Psoas muscle (tissue), 8 donors: ENCODE results near the gene KLK5. TPM values are rescaled to one million over a fixed set of nuclear protein-coding genes. Genes with fewer than 3 reads are reported as not detected.

Source experiments
- ATAC-seq, 4 donors: fragments of 200-7000 bp; cut with Tn5 transposase; one replicate each; pipeline ENCODE4 v1.9.1; 2020; ENCODE audit warnings: moderate library complexity in 3 of 4, mild to moderate bottlenecking in 2 of 4
- DNase-seq, 2 donors: peaks; one replicate each; pipeline ENCODE4 v3.0.0-alpha.2; 2020
- H3K27ac ChIP-seq: fragments of 200-600 bp; one replicate; pipeline ENCODE4 v1.8.0; 2022
- H3K27me3 ChIP-seq, 3 donors: fragments of 200-600 bp in 1 of 3; one replicate each; pipeline versions ENCODE4 v1.6.1 to v1.8.0; 2013 to 2022; ENCODE audit warnings: low read length in 2 of 3, mild to moderate bottlenecking in 2 of 3, moderate library complexity in 1 of 3; ENCODE audit not compliant: insufficient read depth in 3 of 3
- H3K36me3 ChIP-seq, 2 donors: fragments of 200-600 bp in 1 of 2; one replicate each; pipeline versions ENCODE4 v1.6.1 to v1.8.0; 2013 to 2022; ENCODE audit warnings: low read depth in 1 of 2, mild to moderate bottlenecking in 1 of 2, moderate library complexity in 1 of 2; ENCODE audit not compliant: insufficient read depth in 1 of 2
- H3K4me1 ChIP-seq: fragments of 200-600 bp; one replicate; pipeline ENCODE4 v1.8.0; 2022
- H3K4me3 ChIP-seq: fragments of 200-600 bp; one replicate; pipeline ENCODE4 v1.8.0; 2022; ENCODE audit warnings: mild to moderate bottlenecking
- H3K9me3 ChIP-seq: fragments of 200-600 bp; one replicate; pipeline ENCODE4 v1.8.0; 2022
- CTCF ChIP-seq: fragments of 200-600 bp; IDR thresholded peaks from one replicate; pipeline ENCODE4 v1.8.0; 2022; ENCODE audit warnings: antibody characterized with exemption
- WGBS, 3 donors: extraction: QIAGEN DNeasy Blood & Tissue Kit; methylation state at CpG; one replicate each; pipeline versions ENCODE4 v1.1.6 to v1.1.7; 2013; 5-methylcytosine and 5-hydroxymethylcytosine counted together
- intact Hi-C, 2 donors: fragments of 100-400 bp; cut with DNase I; formaldehyde crosslinking; loops; one replicate each; pipeline versions ENCODE4 v1.11.0 to v1.14.2; 2022
- long read RNA-seq, 2 donors: library from polyadenylated mRNA; unstranded; transcript quantifications; one replicate each; pipeline ENCODE4 v2.0.0, GENCODE V29; 2021
- polyA plus RNA-seq, 3 donors: library from polyadenylated mRNA; stranded (reverse); fragments of 200-250 nt; gene quantifications; one replicate each; pipeline ENCODE4 v1.2.3, GENCODE V29; 2013
- total RNA-seq, 4 donors: library from RNA; stranded (reverse); fragmentation: NEBNext Ultra II Directional in 2 of 4; extraction: Animal tissue kit (Norgen Biotek cat#: 25700) in 2 of 4; gene quantifications; one replicate each; pipeline versions ENCODE4 v1.2.1 to v1.2.4, GENCODE V29; 2021 to 2023
- donor health status: healthy with polysubstance abuse.
- donor health status: DM: no; HTN: no; CAD: no; lungs with moderate emphysema.
- donor health status: Bipolar disorder and iron deficiency.
- donor health status: healthy.
- donor health status: DM: yes; HTN: yes; CAD: no.
- donor health status: DM: no; HTN: no; CAD: no.
- donor health status: DM: no; HTN: no; CAD: no.
- donor health status: DM: yes; HTN: yes; CAD: no.

The KLK5 gene
- total RNA-seq (not detected), polyA plus RNA-seq (under 1 TPM in 1 of 3 donors, not detected in 2; 0.05 TPM)
- long read RNA-seq, donor 1: 0 reads
- long read RNA-seq, donor 2: 0 reads

- peaks cover 0 to 8% (median 0%) of the 10 kb centered on the region in 3 donors for H3K27me3 ChIP-seq
- no peaks in the 10 kb centered on the region for H3K9me3 ChIP-seq
- 6 to 11% (median 10%) methylated on average over 5 to 7 of the region's 7 CpGs for WGBS, 3 donors
- H3K4me3 ChIP-seq: no peak within 1 kb of the TSS
- DNase-seq (no peak), ATAC-seq (no peak)
- intact Hi-C loops: no loop called here
- no peak for TF ChIP-seq CTCF
- no peaks in the 10 kb centered on the region for H3K36me3 ChIP-seq
- no peak within 1 kb of the TSS for H3K27ac ChIP-seq
- H3K4me1 ChIP-seq: no peaks in the 10 kb centered on the region
These were observed at the start of gene KLK5 for GRCh38 chr19:50952910-50953309. TSS of gene KLK5 (minus strand) at chr19:50953038. CDS start at chr19:50952657, 381 bp downstream.

GRCh38 chr19:51002089-51002532 lies 49.3 kb upstream of the KLK5 start:
- no peaks in the 10 kb centered on the region for H3K4me1 ChIP-seq
- H3K36me3 ChIP-seq: no peaks in the 10 kb centered on the region
- TF ChIP-seq CTCF: no peak
- DNase-seq (no peak), ATAC-seq (no peak)
- no peak overlapping the region for H3K27ac ChIP-seq
- no peak overlapping the region for H3K4me3 ChIP-seq
- H3K9me3 ChIP-seq: no peaks in the 10 kb centered on the region
- intact Hi-C loops: no loop called here
- peaks cover 0 to 12% (median 5%) of the 10 kb centered on the region in 3 donors for H3K27me3 ChIP-seq
- WGBS, 3 donors: 30 to 37% (median 31%) methylated on average over 12 of the region's 12 CpGs

- WGBS, 3 donors: 16 to 26% (median 26%) methylated on average over 7 of the region's 7 CpGs
- peaks cover 0 to 12% (median 5%) of the 10 kb centered on the region in 3 donors for H3K27me3 ChIP-seq
These were observed 48.7 kb upstream of the KLK5 start, which contains the start of gene KLK8 for GRCh38 chr19:51001515-51001914. TSS of gene KLK8 (minus strand) at chr19:51001604. CDS start at chr19:51001167, 437 bp downstream.

GRCh38 chr19:51000981-51001380 lies 48.1 kb upstream of the KLK5 start:
- Histone ChIP-seq H3K36me3 (no peaks in the 10 kb centered on the region), H3K4me3 (no peak overlapping the region), H3K27me3 (peaks cover 0 to 12% (median 5%) of the 10 kb centered on the region in 3 donors), H3K4me1 (no peaks in the 10 kb centered on the region), H3K27ac (no peak overlapping the region), H3K9me3 (no peaks in the 10 kb centered on the region)
- intact Hi-C loops: no loop called here
- TF ChIP-seq CTCF: no peak
- DNase-seq (no peak), ATAC-seq (no peak)
- 27 to 34% (median 33%) methylated on average over 16 of the region's 16 CpGs for WGBS, 3 donors

More at GRCh38 chr19:51001515-51001914, 48.7 kb upstream of the KLK5 start, which contains the start of gene KLK8:
- no peak within 1 kb of the TSS for H3K4me3 ChIP-seq
- no peaks in the 10 kb centered on the region for H3K9me3 ChIP-seq
- no peaks in the 10 kb centered on the region for H3K36me3 ChIP-seq
- intact Hi-C loops: no loop called here
- H3K4me1 ChIP-seq: no peaks in the 10 kb centered on the region
- ATAC-seq (no peak), DNase-seq (no peak)
- no peak for TF ChIP-seq CTCF
- no peak within 1 kb of the TSS for H3K27ac ChIP-seq

- H3K36me3 ChIP-seq: no peaks in the 10 kb centered on the region
- DNase-seq (no peak), ATAC-seq (no peak)
- no peak overlapping the region for H3K27ac ChIP-seq
- TF ChIP-seq CTCF: no peak
- peaks cover 0 to 12% (median 5%) of the 10 kb centered on the region in 3 donors for H3K27me3 ChIP-seq
- WGBS, 3 donors: 74 to 84% (median 81%) methylated on average over 10 of the region's 10 CpGs
- H3K4me3 ChIP-seq: no peak overlapping the region
- H3K4me1 ChIP-seq: no peaks in the 10 kb centered on the region
- intact Hi-C loops: no loop called here
- H3K9me3 ChIP-seq: no peaks in the 10 kb centered on the region
These were observed 47.6 kb upstream of the KLK5 start for GRCh38 chr19:51000426-51000825.
